OCI-LY1 (cell line): Measurements from ENCODE around the gene CEP95.

ENCODE experiments used
- H2AFZ ChIP-seq: fragments of 200-600 bp; sonication (generic), shearing (Covaris generic); 2 replicates; pipeline ENCODE4 v1.6.0; 2014; ENCODE audit warnings: antibody characterized with exemption, mild to moderate bottlenecking, low read length
- H3F3A ChIP-seq: fragments of 200-600 bp; sonication (generic), shearing (Covaris generic); 2 replicates; pipeline ENCODE4 v1.6.0; 2014; ENCODE audit warnings: mild to moderate bottlenecking, antibody characterized with exemption, low read length, moderate library complexity; ENCODE audit not compliant: insufficient read depth
- H3K27ac ChIP-seq: fragments of 200-600 bp; sonication (generic); 2 replicates; pipeline ENCODE4 v1.5.1; 2014; ENCODE audit warnings: low read length, mixed run types, mild to moderate bottlenecking, low read depth; ENCODE audit not compliant: poor library complexity, severe bottlenecking
- H3K27me3 ChIP-seq: fragments of 200-600 bp; sonication (generic); 2 replicates; pipeline ENCODE4 v1.6.0; 2014; ENCODE audit warnings: antibody characterized with exemption, mild to moderate bottlenecking, low read length, moderate library complexity; ENCODE audit not compliant: insufficient read depth
- H3K36me3 ChIP-seq: fragments of 200-600 bp; sonication (generic); 2 replicates; pipeline ENCODE4 v1.6.1; 2014; ENCODE audit warnings: mild to moderate bottlenecking, antibody characterized with exemption, low read length, moderate library complexity, mixed read lengths; ENCODE audit not compliant: insufficient read depth
- H3K4me1 ChIP-seq: fragments of 200-600 bp; sonication (generic); 2 replicates; pipeline ENCODE4 v1.5.1; 2014; ENCODE audit warnings: mild to moderate bottlenecking, low read length, moderate library complexity; ENCODE audit not compliant: insufficient read depth, severe bottlenecking
- H3K4me2 ChIP-seq: fragments of 200-600 bp; sonication (generic), shearing (Covaris generic); 2 replicates; pipeline ENCODE4 v1.6.1; 2014; ENCODE audit warnings: low read length
- H3K4me3 ChIP-seq: fragments of 200-600 bp; sonication (generic); 2 replicates; pipeline ENCODE4 v1.5.1; 2014; ENCODE audit warnings: low read length, low read depth, mild to moderate bottlenecking, mixed read lengths; ENCODE audit not compliant: poor library complexity, severe bottlenecking
- H3K79me2 ChIP-seq: fragments of 200-600 bp; shearing (Covaris generic); 2 replicates; pipeline ENCODE4 v1.6.1; 2016; ENCODE audit warnings: mixed run types, low read length, mixed read lengths; ENCODE audit not compliant: insufficient read depth
- H3K9ac ChIP-seq: fragments of 200-600 bp; sonication (generic), shearing (Covaris generic); 2 replicates; pipeline ENCODE4 v1.6.1; 2014; ENCODE audit warnings: mild to moderate bottlenecking, low read length, mixed read lengths
- H3K9me2 ChIP-seq: fragments of 200-600 bp; sonication (generic), shearing (Covaris generic); 2 replicates; pipeline ENCODE4 v1.6.1; 2014; ENCODE audit warnings: low read depth, mild to moderate bottlenecking, low read length, mixed read lengths
- H3K9me3 ChIP-seq: fragments of 200-600 bp; shearing (Covaris generic); 2 replicates; pipeline ENCODE4 v1.6.1; 2014; ENCODE audit warnings: low read length, mixed read lengths
- H4K20me1 ChIP-seq: fragments of 200-600 bp; sonication (generic), shearing (Covaris generic); 2 replicates; pipeline ENCODE4 v1.6.0; 2016; ENCODE audit warnings: mild to moderate bottlenecking, low read length; ENCODE audit not compliant: insufficient read depth
- CTCF ChIP-seq: fragments of 200-600 bp; sonication (generic), shearing (Covaris generic); IDR thresholded peaks from 2 replicates; pipeline ENCODE4 v1.5.1; 2017; ENCODE audit warnings: mild to moderate bottlenecking, antibody characterized with exemption, low read length, moderate library complexity, mixed read lengths
- EZH2 ChIP-seq: fragments of 200-600 bp; sonication (generic), shearing (Covaris generic); IDR thresholded peaks from 2 replicates; pipeline ENCODE4 v1.8.0; 2017; ENCODE audit warnings: borderline replicate concordance, mixed run types, mild to moderate bottlenecking, antibody characterized with exemption, low read length, moderate library complexity, mixed read lengths

Gene CEP95

DNA sequence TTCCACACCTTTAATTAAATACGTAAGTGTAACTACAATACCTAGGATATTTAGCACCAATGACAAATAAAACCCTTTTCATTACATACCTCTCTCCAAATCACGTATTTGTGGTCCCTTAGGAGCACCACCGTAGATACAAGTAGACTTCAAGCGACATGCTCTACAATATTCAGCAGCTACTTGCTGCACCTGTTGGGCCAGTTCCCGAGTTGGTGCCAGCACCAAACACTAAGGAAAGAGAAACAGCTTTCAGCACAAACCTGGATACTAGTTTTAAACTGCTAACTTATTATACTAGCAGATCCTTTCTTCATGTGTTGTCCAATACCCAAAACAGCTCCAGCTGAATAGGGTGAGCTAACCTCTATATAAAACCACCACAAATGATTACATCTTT is 3.4 kb upstream of the CEP95 start:
- Histone ChIP-seq H3K36me3 (peaks cover 79% of the 10 kb centered on the region), H4K20me1 (peaks cover 10% of the 10 kb centered on the region), H3K27ac (no peak overlapping the region), H3K9ac (no peak overlapping the region), H3K9me2 (no peaks in the 10 kb centered on the region), H3K27me3 (no peaks in the 10 kb centered on the region), H3K79me2 (peaks cover 30% of the 10 kb centered on the region), H3K4me1 (peaks cover 71% of the 10 kb centered on the region), H2AFZ (no peak overlapping the region), H3K4me2 (no peak overlapping the region), H3K9me3 (no peaks in the 10 kb centered on the region), H3F3A (peaks cover 37% of the 10 kb centered on the region), H3K4me3 (no peak overlapping the region)
- TF ChIP-seq CTCF (no peak), EZH2 (no peak)

GRCh38 chr17:64503821-64504768 is 2.7 kb upstream of the CEP95 start:
- Histone ChIP-seq H4K20me1 (peaks cover 10% of the 10 kb centered on the region), H3K4me2 (peak overlapping the region; percentile 89), H3K4me1 (peaks cover 66% of the 10 kb centered on the region), H3K4me3 (peak overlapping the region; percentile 87), H2AFZ (no peak overlapping the region), H3F3A (peaks cover 30% of the 10 kb centered on the region), H3K9me3 (no peaks in the 10 kb centered on the region), H3K27ac (peak overlapping the region; percentile 50), H3K36me3 (peaks cover 76% of the 10 kb centered on the region), H3K27me3 (no peaks in the 10 kb centered on the region), H3K79me2 (peaks cover 33% of the 10 kb centered on the region), H3K9me2 (no peaks in the 10 kb centered on the region), H3K9ac (peak overlapping the region; percentile 99)
- TF ChIP-seq EZH2 (no peak), CTCF (no peak)

- Histone ChIP-seq H4K20me1 (peaks cover 10% of the 10 kb centered on the region; the same call in 1 of the 2 replicates), H3K9me3 (no peaks in the 10 kb centered on the region), H3K79me2 (peaks cover 33% of the 10 kb centered on the region), H3K36me3 (peaks cover 75% of the 10 kb centered on the region), H3K4me3 (peak overlapping the region; percentile 87), H3K27ac (peak overlapping the region; percentile 50), H3K9me2 (no peaks in the 10 kb centered on the region), H3K9ac (peak overlapping the region; percentile 99), H3K4me1 (peaks cover 59% of the 10 kb centered on the region), H2AFZ (no peak overlapping the region), H3K4me2 (peak overlapping the region; percentile 89), H3K27me3 (no peaks in the 10 kb centered on the region), H3F3A (peaks cover 22% of the 10 kb centered on the region)
- no peak for TF ChIP-seq EZH2
- no peak for TF ChIP-seq CTCF
Measured at GRCh38 chr17:64504769-64505339, 1.9 kb upstream of the CEP95 start.
